Activated T-cell treated with anti-CD3 and anti-CD28 coated beads for 24 hours (primary cell): Measurements from ENCODE around the gene IER5L.

Source experiments
- DNase-seq: peaks from one replicate; pipeline ENCODE4 v3.0.0-alpha.2; 2020; ENCODE audit warnings: low read depth

The IER5L gene

DNA sequence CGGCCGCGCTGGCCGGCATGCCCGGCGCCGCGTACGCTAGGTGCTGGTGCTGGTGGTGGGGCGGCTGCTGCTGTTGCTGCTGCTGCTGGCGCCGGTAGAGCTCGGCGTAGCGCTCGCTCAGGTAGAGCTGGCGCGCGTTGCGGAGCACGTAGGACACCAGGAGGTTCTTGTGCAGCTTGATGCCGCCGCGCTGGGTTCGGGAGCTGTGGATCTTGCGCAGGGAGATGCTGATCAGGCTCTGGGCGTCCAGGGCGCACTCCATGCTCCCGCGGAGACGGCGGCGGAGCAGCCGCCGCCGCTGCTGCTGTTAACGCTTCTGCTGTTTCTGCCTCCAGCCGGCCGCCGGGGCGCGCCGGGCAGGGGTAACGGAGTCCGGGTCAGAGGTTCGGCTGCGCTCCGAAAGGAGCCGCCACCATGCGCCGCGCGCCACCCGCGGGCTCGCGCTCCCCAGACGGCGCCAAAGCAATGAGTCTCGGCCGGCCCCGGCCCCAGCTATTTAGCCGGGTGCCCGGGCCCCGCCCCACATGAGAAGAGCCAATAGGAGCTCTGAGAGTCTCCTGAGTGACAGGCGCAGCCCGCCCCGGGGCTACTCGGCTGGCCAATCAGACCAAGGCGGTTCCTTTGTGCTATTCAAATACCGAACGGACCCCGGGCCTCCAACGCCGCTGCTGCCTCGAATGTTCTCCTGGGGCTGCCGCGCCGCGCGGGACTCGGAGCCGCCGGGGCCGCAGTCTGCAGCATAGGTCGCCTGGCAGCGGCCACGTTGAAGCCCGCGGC is at the start of gene IER5L:
IER5L (minus strand) TSS at position 471 of the 777 bp plus-strand sequence; CDS start at position 262, 209 bp downstream.
- DNase-seq: peak; percentile 88

GRCh38 chr9:129227843-129228189 is 49.8 kb upstream of the IER5L start:
- no peak for DNase-seq

DNA sequence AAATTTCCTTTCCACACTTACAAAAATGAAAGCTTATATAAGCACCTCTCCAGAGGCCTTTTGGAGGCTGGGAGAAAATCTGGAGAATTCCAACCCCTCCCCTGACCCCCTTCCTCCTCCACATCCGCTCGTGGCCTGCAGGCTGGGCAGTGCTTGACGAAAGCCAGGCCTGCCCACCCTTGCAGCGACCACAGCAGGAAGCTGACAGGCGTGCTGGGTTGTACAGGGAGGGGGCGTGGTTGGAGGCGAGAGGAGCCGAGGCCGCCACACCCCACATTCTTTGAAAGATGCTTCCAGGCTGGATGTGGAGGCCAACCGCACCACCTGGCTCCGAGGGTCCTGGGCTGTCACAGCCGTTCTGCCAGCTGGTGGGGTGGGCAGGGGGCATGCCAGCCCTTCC is 47.8 kb upstream of the IER5L start:
- DNase-seq: no peak

DNA sequence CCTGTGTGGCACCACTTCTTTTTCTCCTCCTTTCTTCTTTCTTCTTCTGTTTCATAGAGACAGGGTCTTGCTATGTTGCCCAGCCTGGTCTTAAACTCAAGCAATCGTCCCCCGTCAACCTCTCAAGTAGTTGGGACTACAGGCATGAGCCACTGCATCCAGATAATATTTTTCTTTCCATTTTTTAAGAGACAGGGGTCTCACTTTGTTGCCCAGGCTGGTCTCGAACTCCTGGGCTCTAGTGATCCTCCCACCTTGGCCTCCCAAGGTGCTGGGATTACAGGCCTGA is 47.4 kb upstream of the IER5L start:
- no peak for DNase-seq

- DNase-seq: no peak
These were observed 46.8 kb upstream of the IER5L start for GRCh38 chr9:129224618-129225489.

DNA sequence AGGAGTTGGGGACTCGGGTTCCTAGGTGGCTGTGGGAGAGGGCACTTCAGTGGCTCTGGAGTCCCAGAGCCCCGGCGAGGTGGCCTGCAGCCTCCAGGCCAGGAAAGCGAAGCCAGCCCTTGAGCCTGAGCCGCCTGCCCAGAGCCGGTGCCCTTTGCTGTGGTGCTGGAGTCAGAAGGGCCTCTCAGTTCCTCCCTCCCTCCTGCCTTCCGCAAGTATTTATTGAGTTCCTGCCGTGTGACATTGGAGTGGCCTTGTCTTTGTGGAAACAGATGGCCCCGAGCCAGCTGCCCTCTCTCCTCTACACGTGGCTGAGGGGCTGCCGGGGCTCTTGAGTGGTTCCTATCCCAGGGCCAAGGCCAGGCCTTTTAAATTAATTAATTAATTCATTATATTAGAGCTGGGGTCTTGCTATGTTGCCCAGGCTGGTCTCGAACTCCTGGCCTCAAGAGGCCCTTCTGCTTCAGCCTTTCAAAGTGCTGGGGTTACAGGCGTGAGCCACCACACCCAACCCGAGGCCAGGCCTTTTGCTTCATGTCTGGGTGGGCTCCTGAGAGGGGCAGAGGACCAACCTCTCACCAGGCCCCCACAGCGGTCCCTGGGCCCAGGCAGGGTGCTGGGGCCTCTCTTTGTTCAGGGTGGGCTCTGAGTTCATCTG is 45.6 kb upstream of the IER5L start:
- no peak for DNase-seq

GRCh38 chr9:129222819-129223218 is 44.8 kb upstream of the IER5L start:
- no peak for DNase-seq

DNA sequence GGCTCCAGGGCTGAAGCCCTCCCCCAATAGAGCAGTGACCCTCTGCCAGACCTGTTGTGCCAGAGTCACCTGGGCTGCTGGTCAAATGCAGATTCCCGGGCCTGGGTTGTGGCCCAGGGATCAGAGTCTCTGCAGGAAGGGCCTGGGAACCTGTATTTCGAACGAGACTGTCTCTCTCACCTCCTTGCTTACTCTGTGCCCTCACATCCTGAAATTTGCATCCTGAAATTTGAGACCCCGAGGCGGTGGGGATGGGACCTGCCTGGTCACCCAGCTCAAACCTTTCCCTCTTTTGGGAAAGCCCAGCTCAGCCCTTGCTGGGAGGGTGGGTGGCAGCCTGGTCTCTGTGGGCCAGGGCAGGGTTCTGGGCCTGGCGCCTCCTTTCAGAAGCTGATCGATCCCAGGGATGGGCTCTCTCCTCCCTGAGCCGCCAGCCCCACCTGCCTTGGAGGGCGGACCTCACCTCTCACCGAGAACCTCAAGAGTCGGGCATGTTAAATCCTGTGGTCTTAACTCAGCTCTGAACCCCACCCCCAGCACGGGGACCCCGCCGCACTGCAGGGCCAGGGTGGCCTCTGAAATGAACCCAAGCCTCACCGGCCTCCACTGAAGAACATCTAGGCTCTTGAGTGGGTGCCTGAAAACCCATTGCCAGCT is 44.0 kb upstream of the IER5L start:
- no peak for DNase-seq

GRCh38 chr9:129221233-129221632 is 43.2 kb upstream of the IER5L start:
- DNase-seq: no peak

DNA sequence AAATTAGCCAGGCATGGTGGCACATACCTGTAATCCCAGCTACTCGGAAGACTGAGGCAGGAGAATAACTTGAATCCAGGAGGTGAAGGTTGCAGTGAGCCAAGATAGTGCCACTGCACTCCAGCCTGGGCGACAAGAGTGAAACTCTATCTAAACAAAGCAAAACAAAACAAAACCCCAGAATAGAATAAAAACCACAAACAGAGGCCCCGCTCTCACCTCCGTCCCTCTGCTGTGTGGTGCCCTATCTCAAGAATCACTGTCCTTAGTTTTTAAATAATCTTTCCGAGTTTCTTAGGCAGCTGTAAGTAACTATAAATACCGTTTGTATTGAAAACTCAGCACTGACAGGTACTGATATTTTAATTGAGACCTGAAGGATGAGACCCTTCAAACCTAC is 42.7 kb upstream of the IER5L start:
- DNase-seq: no peak

GRCh38 chr9:129218918-129219317 is 40.9 kb upstream of the IER5L start:
- DNase-seq: no peak

GRCh38 chr9:129218272-129218625 is 40.2 kb upstream of the IER5L start:
- no peak for DNase-seq

DNA sequence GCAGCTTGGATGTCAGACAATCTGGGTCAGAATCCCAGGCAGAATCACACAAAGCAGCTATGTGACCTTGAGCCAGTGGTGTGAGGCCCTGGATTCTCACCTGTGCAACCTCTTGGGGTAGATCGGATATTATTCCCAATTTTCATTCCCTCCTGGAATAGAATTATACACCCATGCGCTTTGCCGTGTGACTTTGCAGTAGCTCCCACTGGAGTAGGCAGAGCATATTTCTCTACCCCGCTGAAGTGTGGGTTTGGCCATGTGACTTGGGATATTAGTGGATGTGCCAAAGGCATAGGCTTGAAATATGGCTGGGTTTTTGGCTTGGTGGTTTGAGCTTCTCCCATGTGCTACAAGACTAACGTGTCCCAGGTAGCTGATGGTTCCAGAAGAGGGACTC is 35.5 kb upstream of the IER5L start:
- DNase-seq: no peak

GRCh38 chr9:129211686-129212085 is 33.6 kb upstream of the IER5L start:
- DNase-seq: no peak

DNA sequence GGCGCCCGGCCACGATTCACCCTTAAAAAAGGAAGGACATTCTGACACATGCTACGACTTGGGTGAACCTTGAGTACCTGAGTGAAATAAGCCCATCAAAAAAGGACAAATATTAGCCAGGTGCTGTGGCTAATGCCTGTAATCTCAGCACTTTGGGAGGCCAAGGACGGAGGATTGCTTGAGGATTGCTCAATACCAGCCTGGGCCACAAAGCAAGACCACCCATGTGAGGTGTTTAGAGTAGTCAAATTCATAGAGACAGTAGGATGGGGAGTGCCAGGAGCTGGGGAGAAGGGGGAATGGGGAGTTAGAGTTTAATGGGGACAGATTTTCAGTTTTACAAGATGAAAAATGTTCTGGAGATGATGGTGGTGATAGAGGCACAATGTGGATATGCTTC is 32.1 kb upstream of the IER5L start:
- no peak for DNase-seq

DNA sequence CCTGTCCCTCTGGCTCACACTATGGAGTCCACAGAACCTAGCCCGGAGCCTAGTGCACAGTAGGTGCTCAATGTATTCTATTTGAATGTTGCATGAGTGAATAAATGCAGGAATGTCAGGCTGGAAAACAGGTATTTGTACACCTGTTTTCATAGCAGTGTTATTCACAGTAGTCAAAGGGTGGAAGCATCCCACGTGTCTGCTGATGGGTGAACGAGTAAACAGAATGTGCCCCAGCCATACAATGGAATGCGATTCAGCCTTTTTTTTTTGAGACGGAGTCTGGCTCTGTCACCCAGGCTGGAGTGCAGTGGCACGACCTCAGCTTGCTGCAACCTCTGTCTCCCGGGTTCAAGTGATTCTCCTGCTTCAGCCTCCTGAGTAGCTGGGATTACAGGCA is 31.5 kb upstream of the IER5L start:
- DNase-seq: no peak

- no peak for DNase-seq
These were observed 31.0 kb upstream of the IER5L start for GRCh38 chr9:129209109-129209508.

- DNase-seq: peak; percentile 54
These were observed 30.4 kb upstream of the IER5L start for GRCh38 chr9:129208207-129209032.

- DNase-seq: no peak
These were observed 28.8 kb upstream of the IER5L start for GRCh38 chr9:129206905-129207304.

DNA sequence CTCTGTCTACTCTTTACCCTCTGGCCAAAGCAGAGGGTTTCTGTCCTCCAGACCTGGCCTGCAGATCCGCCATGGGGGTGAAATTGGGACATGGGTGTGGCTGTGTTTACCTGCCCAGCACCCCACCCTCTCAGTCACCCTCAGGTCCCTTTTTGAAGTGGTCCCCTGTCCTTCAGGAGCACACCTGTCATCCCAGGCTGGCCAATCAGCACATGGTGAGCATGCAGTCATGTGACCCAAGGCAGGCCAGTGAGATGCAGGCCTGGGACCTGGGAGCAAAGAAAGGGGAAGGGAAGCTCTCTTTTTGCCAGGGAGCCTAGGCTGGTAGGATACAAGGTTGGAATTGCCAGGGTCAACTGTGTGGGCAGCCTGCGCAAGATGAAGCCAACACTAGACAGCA is 28.3 kb upstream of the IER5L start:
- no peak for DNase-seq

- DNase-seq: no peak
These were observed 26.8 kb upstream of the IER5L start for GRCh38 chr9:129204840-129205239.

DNA sequence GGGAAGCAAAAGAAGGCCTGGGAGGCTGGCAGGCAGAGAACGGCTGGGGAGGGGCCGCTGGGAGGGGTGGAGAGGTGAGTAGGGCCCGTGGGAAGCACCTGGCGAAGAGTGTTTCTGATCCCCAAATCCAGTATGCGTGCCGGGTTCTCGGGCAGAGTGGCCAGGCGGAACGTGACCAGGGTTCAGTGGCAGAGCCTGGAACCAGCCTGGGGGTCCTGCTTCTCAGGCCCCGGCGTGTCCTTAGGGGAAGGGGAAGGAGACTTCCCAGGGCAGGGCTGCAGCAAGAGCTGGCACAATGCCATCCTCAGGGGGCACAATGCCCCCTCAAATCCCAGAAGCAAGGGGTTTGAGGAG is 25.5 kb upstream of the IER5L start:
- no peak for DNase-seq
